Measurements from ENCODE around the gene ZSCAN5B. TPM values are rescaled to one million over a fixed set of nuclear protein-coding genes. Genes with fewer than 3 reads are reported as not detected.
"Not testable (repeated sequence)": the region's sequence is repeated elsewhere in the genome, so short reads cannot be mapped to it uniquely, and the experiment has no call there.

Gene ZSCAN5B
- total RNA-seq, 2 experiments from 2014 or later = not detected

DNA sequence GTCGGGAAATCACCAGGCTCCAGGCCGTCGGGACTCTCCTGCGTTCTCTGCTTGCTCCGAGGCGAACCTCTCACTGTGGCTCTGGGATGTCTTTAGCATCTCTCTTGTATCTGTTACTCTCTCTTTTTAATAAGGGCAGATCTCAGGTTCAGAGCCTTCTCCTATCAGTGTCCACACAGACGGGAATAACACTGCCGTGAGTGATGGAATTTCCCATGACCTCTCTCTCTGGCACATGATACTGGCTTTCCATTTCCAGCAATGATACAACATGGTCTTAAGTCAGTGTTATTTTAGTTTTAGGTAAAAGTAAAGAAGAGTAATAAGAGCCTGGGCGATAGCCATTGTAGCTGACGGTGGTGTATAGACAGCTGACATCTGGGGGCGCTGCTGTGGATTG is 47.2 kb downstream of the ZSCAN5B start:
- POLR2A ChIA-PET = no interaction called here
- Mint-ChIP-seq H3K4me3 (no peak overlapping the region), H3K9me3 (no peaks in the 10 kb centered on the region), H3K4me1 (ENCODE audit: low read depth) (peaks cover 2% of the 10 kb centered on the region), H3K27me3 (no peaks in the 10 kb centered on the region), H3K27ac (no peak overlapping the region), H3K36me3 (peaks cover 18% of the 10 kb centered on the region)
- no peak for DNase-seq
- intact Hi-C loops (cut with micrococcal nuclease) = no loop called here
- CTCF ChIA-PET = interaction anchor here (0.7 kb wide), 1 partner anchor 120 kb away, joined by 4 read pairs; no protein-coding TSS in a partner anchor

DNA sequence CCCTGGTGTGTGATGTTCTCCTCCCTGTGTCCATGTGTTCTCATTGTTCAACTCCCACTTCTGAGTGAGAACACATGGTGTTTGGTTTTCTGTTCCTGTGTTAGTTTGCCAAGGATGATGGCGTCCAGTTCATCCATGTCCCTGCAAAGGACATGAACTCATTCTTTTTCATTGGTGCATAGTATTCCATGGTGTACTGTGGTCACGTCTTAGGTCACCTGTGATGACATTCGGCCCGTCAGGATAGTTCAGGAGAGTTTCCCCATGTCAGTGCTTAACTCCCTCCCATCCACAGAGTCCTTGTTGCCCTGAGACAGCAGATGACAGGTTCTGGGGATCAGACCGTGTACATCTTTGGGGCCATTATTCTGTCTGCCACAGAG is 47.9 kb downstream of the ZSCAN5B start:
- no peak for DNase-seq
- H3K9me3 Mint-ChIP-seq = no peaks in the 10 kb centered on the region
- H3K4me3 Mint-ChIP-seq = no peak overlapping the region
- peaks cover 2% of the 10 kb centered on the region for H3K4me1 Mint-ChIP-seq (ENCODE audit: low read depth)
- ChIA-PET POLR2A (no interaction called here), CTCF (no interaction called here)
- no peak overlapping the region for H3K27ac Mint-ChIP-seq
- H3K36me3 Mint-ChIP-seq = peaks cover 18% of the 10 kb centered on the region
- H3K27me3 Mint-ChIP-seq = no peaks in the 10 kb centered on the region
- intact Hi-C loops (cut with micrococcal nuclease) = no loop called here

DNA sequence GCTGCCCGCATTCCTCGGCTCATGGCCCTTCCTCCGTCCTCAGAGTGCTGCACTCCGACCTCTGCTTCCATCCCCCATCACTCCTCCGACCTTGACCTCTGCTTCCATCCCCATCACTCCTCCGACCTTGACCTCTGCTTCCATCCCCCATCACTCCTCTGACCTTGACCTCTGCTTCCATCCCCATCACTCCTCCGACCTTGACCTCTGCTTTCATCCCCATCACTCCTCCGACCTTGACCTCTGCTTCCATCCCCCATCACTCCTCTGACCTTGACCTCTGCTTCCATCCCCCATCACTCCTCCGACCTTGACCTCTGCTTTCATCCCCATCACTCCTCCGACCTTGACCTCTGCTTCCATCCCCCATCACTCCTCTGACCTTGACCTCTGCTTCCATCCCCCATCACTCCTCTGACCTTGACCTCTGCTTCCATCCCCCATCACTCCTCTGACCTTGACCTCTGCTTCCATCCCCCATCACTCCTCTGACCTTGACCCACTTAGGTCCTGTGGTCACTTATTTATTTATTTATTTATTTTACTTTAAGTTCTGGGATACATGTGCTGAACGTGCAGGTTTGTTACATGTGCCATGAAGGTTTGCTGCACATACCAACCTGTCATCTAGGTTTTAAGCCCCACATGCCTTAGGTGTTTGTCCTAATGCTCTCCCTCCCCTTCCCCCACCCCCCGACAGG is 48.5 kb downstream of the ZSCAN5B start:
- POLR2A ChIA-PET; CTCF ChIA-PET; H3K4me3 Mint-ChIP-seq; H3K27ac Mint-ChIP-seq; H3K27me3 Mint-ChIP-seq; H3K9me3 Mint-ChIP-seq; H3K4me1 Mint-ChIP-seq (ENCODE audit: low read depth); DNase-seq; intact Hi-C loops (cut with micrococcal nuclease): not testable (repeated sequence)
- H3K36me3 Mint-ChIP-seq = peaks cover 18% of the 10 kb centered on the region

DNA sequence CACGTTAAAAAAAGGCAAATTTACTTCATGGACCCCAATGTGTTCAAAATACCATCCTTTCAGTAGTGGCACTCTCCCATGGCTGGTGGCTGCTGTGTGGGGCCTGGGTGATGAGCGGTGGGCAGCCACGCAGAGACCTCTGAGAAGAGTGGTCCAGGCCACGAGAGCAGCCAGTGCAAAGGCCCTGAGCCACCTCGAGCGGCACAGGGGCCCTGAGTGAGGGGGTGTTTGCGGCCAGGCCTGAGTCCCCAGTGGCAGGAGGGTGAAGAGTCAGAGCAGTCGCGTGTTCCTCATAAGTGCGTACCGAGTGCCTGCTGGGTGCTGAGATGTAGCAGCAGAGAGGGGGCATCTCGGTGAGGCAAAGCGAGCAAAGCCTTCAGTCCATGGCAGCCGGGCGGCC is 49.5 kb downstream of the ZSCAN5B start:
- Mint-ChIP-seq H3K36me3 (peaks cover 15% of the 10 kb centered on the region), H3K4me1 (ENCODE audit: low read depth) (peaks cover 11% of the 10 kb centered on the region), H3K9me3 (no peaks in the 10 kb centered on the region), H3K27ac (no peak overlapping the region), H3K4me3 (no peak overlapping the region), H3K27me3 (no peaks in the 10 kb centered on the region)
- intact Hi-C loops (cut with micrococcal nuclease) = no loop called here
- ChIA-PET CTCF (no interaction called here), POLR2A (no interaction called here)
- no peak for DNase-seq

DNA sequence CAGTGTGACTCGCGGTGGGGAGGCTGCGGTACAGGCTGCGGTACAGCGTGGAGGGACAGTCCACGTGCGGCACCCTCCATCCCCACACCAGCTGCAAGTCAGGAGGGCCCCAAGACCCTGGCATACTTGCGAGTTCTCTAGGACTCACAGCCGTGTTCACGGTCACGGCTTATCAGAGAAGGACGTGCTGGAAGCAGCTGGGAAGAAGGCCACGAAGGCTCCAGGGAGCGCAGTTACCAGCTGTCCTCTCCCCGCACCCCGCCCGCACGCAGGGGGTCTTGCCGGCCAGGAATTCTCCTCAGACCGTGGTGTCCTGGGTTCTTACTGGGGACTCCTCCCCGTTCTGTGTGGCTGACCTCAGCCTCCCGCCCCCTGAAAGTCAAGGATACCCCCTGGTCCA is 50.3 kb downstream of the ZSCAN5B start:
- H3K27me3 Mint-ChIP-seq = no peaks in the 10 kb centered on the region
- H3K4me1 Mint-ChIP-seq (ENCODE audit: low read depth) = peaks cover 16% of the 10 kb centered on the region
- no peak overlapping the region for H3K4me3 Mint-ChIP-seq
- peaks cover 15% of the 10 kb centered on the region for H3K36me3 Mint-ChIP-seq
- POLR2A ChIA-PET = no interaction called here
- H3K9me3 Mint-ChIP-seq = no peaks in the 10 kb centered on the region
- DNase-seq = no peak
- intact Hi-C loops (cut with micrococcal nuclease) = no loop called here
- H3K27ac Mint-ChIP-seq = no peak overlapping the region
- CTCF ChIA-PET = no interaction called here

DNA sequence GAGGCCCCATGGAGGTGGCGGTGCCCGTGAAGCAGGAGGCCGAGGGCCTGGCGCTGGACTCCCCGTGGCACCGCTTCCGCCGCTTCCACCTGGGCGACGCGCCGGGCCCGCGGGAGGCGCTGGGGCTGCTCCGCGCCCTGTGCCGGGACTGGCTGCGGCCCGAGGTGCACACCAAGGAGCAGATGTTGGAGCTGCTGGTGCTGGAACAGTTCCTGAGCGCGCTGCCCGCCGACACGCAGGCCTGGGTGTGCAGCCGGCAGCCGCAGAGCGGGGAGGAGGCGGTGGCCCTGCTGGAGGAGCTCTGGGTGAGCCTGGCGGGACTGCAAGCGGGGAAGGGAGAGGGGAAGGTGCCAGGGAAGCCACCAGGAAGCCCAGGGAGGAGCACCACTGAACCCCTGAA is 50.7 kb downstream of the ZSCAN5B start:
- H3K4me3 Mint-ChIP-seq = no peak overlapping the region
- no peaks in the 10 kb centered on the region for H3K27me3 Mint-ChIP-seq
- no peak for DNase-seq
- POLR2A ChIA-PET = no interaction called here
- no peak overlapping the region for H3K27ac Mint-ChIP-seq
- H3K9me3 Mint-ChIP-seq = no peaks in the 10 kb centered on the region
- peaks cover 20% of the 10 kb centered on the region for H3K4me1 Mint-ChIP-seq (ENCODE audit: low read depth)
- peaks cover 15% of the 10 kb centered on the region for H3K36me3 Mint-ChIP-seq
- intact Hi-C loops (cut with micrococcal nuclease) = no loop called here
- CTCF ChIA-PET = no interaction called here

DNA sequence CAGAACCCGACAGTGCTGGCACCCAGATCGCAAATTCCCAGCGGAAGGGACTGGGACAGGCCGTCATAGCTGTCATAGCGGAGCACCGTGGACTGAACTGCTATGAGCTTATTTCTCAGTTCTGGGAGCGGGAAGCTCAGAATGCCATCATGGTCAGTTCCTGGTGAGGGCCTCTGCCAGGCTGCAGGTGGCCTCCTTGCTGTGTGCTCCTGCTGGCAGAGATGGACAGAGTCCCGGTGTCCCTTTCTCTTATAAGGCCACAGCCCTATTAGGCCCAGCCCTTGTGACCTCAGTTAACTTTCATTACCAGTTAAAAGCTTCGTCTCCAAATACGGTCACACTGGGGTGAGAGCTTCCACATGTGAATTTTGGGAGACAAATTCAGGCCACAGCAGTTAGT is 51.9 kb downstream of the ZSCAN5B start:
- H3K4me1 Mint-ChIP-seq (ENCODE audit: low read depth) = peaks cover 22% of the 10 kb centered on the region
- no peaks in the 10 kb centered on the region for H3K27me3 Mint-ChIP-seq
- CTCF ChIA-PET = no interaction called here
- no peak for DNase-seq
- POLR2A ChIA-PET = no interaction called here
- intact Hi-C loops (cut with micrococcal nuclease) = no loop called here
- H3K27ac Mint-ChIP-seq = no peak overlapping the region
- peaks cover 15% of the 10 kb centered on the region for H3K36me3 Mint-ChIP-seq
- no peaks in the 10 kb centered on the region for H3K9me3 Mint-ChIP-seq
- no peak overlapping the region for H3K4me3 Mint-ChIP-seq

DNA sequence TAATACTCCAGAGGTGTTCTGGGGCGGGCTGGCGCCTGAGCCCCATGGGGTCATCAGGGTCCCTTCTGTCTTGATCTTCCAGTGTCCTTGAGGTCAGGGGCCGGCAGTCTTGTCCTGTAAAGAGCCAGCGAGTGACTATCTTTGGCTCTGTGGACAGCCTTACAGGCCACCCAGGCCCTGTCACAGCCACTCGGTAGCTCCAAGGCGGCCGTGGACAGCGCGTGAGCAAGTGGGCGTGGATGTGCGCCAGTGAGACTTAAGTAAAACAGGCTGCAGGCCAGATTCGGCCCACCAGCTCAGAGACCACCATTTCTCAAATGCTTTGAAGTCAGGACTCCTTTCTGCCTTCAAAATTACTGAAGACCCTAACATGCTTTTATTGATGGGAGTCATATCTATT is 52.8 kb downstream of the ZSCAN5B start:
- Mint-ChIP-seq H3K4me3 (no peak overlapping the region), H3K27ac (no peak overlapping the region), H3K27me3 (no peaks in the 10 kb centered on the region), H3K36me3 (peaks cover 11% of the 10 kb centered on the region), H3K4me1 (ENCODE audit: low read depth) (peaks cover 30% of the 10 kb centered on the region), H3K9me3 (no peaks in the 10 kb centered on the region)
- intact Hi-C loops (cut with micrococcal nuclease) = loop anchor here (5.0 kb wide), 2 partner anchors 38 to 247 kb away; partner anchors contain the start of gene ZNF582
- ChIA-PET CTCF (no interaction called here), POLR2A (interaction anchor here (1.0 kb wide), 1 partner anchor 24 kb away, joined by 4 read pairs; the partner anchor contains the start of gene ZNF787)
- no peak for DNase-seq

DNA sequence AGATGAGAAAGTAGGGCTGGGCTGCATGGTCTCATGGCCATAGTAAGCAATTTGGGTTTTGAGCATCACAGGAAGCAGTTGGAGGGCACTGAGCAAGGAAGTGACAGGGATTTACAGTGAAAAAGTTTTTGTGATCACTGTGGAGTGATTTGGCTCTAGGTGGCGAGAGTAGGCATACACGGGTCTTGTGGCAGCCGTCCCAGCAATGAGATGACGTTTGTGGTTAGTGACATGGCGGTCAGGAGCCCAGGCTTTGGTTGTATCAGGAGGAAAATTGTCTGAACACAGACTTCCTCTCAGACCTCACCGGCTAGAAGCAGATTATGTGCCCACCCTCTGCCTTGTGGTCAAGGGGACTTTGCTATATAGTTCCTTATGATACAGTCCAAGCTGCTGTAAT is 53.2 kb downstream of the ZSCAN5B start:
- Mint-ChIP-seq H3K27ac (no peak overlapping the region), H3K4me1 (ENCODE audit: low read depth) (peaks cover 31% of the 10 kb centered on the region), H3K4me3 (no peak overlapping the region), H3K36me3 (peaks cover 9% of the 10 kb centered on the region), H3K9me3 (no peaks in the 10 kb centered on the region), H3K27me3 (no peaks in the 10 kb centered on the region)
- ChIA-PET POLR2A (interaction anchor here (1.0 kb wide), 1 partner anchor 24 kb away, joined by 4 read pairs; the partner anchor contains the start of gene ZNF787), CTCF (no interaction called here)
- DNase-seq = no peak
- intact Hi-C loops (cut with micrococcal nuclease) = loop anchor here (5.0 kb wide), 2 partner anchors 37 to 248 kb away; partner anchors contain the start of gene ZNF582

DNA sequence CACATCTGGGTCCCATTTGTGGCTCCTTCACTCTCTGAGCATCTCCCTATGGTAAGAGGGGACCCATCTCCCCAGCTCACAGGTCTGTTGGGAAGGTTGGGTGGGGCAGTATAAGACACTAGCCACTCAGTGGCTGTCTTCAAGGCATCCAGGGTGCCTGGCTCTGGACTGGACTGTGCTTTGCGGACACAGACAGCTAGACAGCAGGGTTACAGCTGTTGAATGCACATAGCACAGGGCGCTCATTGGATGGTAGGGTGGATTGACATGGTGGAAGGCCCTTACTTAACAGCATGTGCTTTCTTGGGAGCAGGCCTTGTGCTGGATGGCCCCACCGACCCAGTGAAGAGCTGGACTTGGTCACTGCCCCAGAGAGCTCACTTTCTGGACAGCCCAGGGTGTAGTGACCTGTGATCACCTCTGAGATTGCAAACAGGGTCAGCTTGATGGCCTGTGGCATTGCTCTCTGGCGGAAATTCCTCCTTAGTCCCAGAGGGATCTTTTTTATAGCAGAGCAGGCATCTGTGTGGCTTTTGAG is 54.6 kb downstream of the ZSCAN5B start:
- Mint-ChIP-seq H3K27ac (no peak overlapping the region), H3K9me3 (no peaks in the 10 kb centered on the region), H3K36me3 (peaks cover 1% of the 10 kb centered on the region), H3K4me3 (no peak overlapping the region), H3K4me1 (ENCODE audit: low read depth) (peaks cover 31% of the 10 kb centered on the region), H3K27me3 (no peaks in the 10 kb centered on the region)
- no peak for DNase-seq
- ChIA-PET CTCF (no interaction called here), POLR2A (no interaction called here)
- intact Hi-C loops (cut with micrococcal nuclease) = loop anchor here (5.0 kb wide), 2 partner anchors 36 to 249 kb away; partner anchors contain the start of gene ZNF582

DNA sequence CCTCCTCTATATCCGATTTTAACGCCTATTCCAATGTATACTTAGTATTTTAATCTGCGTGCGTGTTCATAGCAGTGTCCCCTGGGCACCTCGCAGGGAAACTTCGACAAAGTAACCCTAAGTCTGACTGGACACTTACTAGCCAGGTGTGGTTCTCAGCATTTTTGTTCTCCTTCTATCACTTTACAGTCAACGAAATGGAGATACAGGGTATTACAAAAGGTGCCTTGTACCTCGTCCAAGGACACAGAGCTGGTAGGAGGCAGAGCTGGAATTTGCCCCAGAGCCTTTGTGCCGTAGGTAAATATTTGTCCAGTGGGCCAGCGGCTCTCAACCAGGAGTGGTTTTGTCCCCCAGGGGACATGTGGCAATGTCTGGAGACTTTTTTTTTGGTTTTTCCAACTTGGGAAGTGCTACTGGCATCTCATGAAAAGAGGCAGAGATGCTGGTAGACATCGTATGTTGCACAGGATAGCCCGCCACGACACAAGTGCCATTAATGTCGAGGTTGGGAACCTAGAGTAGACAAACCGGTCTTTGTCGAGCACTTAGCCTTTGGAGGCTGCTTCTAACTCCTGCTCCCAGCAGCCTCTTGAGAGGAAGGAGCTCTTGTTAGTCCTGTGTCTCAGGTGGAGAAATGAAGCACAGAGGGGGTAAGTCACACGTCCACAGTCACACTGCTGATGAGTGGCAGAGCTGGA is 55.3 kb downstream of the ZSCAN5B start:
- peaks cover 31% of the 10 kb centered on the region for H3K4me1 Mint-ChIP-seq (ENCODE audit: low read depth)
- no peaks in the 10 kb centered on the region for H3K27me3 Mint-ChIP-seq
- DNase-seq = no peak
- ChIA-PET CTCF (no interaction called here), POLR2A (interaction anchor here (2.6 kb wide), 1 partner anchor 21 kb away, joined by 11 read pairs; the partner anchor contains the start of gene ZNF787)
- H3K4me3 Mint-ChIP-seq = peak overlapping the region; percentile 56
- intact Hi-C loops (cut with micrococcal nuclease) = loop anchor here (5.0 kb wide), 2 partner anchors 35 to 250 kb away; partner anchors contain the start of gene ZNF582
- H3K36me3 Mint-ChIP-seq = no peaks in the 10 kb centered on the region
- H3K27ac Mint-ChIP-seq = peak overlapping the region; percentile 26
- H3K9me3 Mint-ChIP-seq = no peaks in the 10 kb centered on the region

DNA sequence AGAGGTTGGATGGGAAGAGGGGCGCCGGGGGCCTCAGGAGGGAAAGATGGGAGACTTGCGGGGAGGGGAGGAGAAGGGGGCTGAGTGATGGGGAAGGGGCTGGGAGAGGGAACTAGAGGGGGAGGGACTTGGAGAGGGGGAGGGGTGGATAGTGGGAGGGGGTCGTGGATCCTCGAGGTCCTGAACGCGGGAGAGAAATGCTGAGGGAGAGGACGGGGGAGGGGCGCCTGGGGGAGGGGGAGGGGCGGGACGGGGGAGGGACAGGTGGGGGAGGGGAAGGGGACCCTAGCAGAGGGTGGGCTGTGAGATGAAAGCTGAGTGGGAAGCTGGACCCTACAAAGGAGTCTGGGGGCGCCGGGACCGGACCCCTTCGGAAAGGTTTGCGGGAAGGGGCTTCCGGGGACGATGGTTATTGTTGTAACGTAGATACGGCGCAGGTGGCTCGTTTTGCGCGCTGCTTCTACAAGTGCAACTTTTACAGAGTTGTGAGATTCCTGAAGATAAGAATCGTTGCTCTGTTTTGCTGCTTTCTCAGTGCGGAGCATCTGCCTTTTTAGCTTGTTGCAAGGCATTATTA is 56.1 kb downstream of the ZSCAN5B start:
- POLR2A ChIA-PET = interaction anchor here (2.6 kb wide), 1 partner anchor 21 kb away, joined by 11 read pairs; the partner anchor contains the start of gene ZNF787
- intact Hi-C loops (cut with micrococcal nuclease) = loop anchor here (1.0 to 5.0 kb wide), 3 partner anchors 34 to 251 kb away; partner anchors contain the start of gene ZNF582

More for the DNA sequence above, 56.1 kb downstream of the ZSCAN5B start:
- peaks cover 31% of the 10 kb centered on the region for H3K4me1 Mint-ChIP-seq (ENCODE audit: low read depth)
- no peaks in the 10 kb centered on the region for H3K9me3 Mint-ChIP-seq
- no peaks in the 10 kb centered on the region for H3K27me3 Mint-ChIP-seq
- peak overlapping the region; percentile 92 for H3K4me3 Mint-ChIP-seq
- DNase-seq = peak; percentile 45
- H3K36me3 Mint-ChIP-seq = no peaks in the 10 kb centered on the region
- CTCF ChIA-PET = no interaction called here
- H3K27ac Mint-ChIP-seq = peak overlapping the region; percentile 95

Data from activated CD4-positive, alpha-beta memory T cell treated with anti-CD3 and anti-CD28 coated beads for 36 hours (primary cell).